ENCODE data around the gene LILRB3. TPM values are rescaled to one million over a fixed set of nuclear protein-coding genes. Genes with fewer than 3 reads are reported as not detected.
"Not testable (repeated sequence)": the region's sequence is repeated elsewhere in the genome, so short reads cannot be mapped to it uniquely, and the experiment has no call there.

The LILRB3 gene
- total RNA-seq, 5 donors from 2014 or later (not counting 1 experiment from before 2014, with no cell fraction given) = 0.72 to 2.8 (median 1.1) TPM

- DNase-seq; H3K27ac ChIP-seq (ENCODE audit: low read length); H3K4me3 ChIP-seq (ENCODE audit: control insufficient read depth in 1 of 2, extremely low read depth in 1 of 2, low read length in 1 of 2); H3K27me3 ChIP-seq (replicated peaks in 1 of 2; ENCODE audit: control insufficient read depth in 2 of 2, extremely low read depth in 1 of 2, insufficient read depth in 2 of 2, low read length in 1 of 2); H3K36me3 ChIP-seq (ENCODE audit: control insufficient read depth in 2 of 2, extremely low read depth in 1 of 2, insufficient read depth in 1 of 2, low read length in 1 of 2); H3K9me3 Mint-ChIP-seq; H3K36me3 Mint-ChIP-seq; CTCF ChIA-PET; H3K9me3 ChIP-seq; H3K27ac Mint-ChIP-seq; ATAC-seq (replicated peaks in 1 of 4); POLR2A ChIA-PET; H3K27me3 Mint-ChIP-seq; H3K4me3 Mint-ChIP-seq: not testable (repeated sequence)
- no CpG with 5 or more reads among the region's 19 CpGs for WGBS (ENCODE audit: insufficient coverage)
- peaks cover 0 to 19% of the 10 kb centered on the region in 2 experiments for H3K4me1 ChIP-seq (ENCODE audit: control insufficient read depth in 1 of 2, extremely low read depth in 1 of 2, insufficient read depth in 2 of 2, low read length in 2 of 2)
- H3K4me1 Mint-ChIP-seq = peaks cover 17 to 23% (median 21%) of the 10 kb centered on the region in 3 donors
These were observed 8.1 kb downstream of the LILRB3 start for GRCh38 chr19:54214734-54215133.

- H3K4me3 ChIP-seq (ENCODE audit: control insufficient read depth in 1 of 2, extremely low read depth in 1 of 2, low read length in 1 of 2); H3K4me3 Mint-ChIP-seq; H3K36me3 Mint-ChIP-seq; H3K27me3 Mint-ChIP-seq; H3K36me3 ChIP-seq (ENCODE audit: control insufficient read depth in 2 of 2, extremely low read depth in 1 of 2, insufficient read depth in 1 of 2, low read length in 1 of 2); CTCF ChIA-PET; H3K27ac Mint-ChIP-seq; H3K27ac ChIP-seq (ENCODE audit: low read length); H3K9me3 Mint-ChIP-seq; ATAC-seq (replicated peaks in 1 of 4); H3K9me3 ChIP-seq; H3K27me3 ChIP-seq (replicated peaks in 1 of 2; ENCODE audit: control insufficient read depth in 2 of 2, extremely low read depth in 1 of 2, insufficient read depth in 2 of 2, low read length in 1 of 2); POLR2A ChIA-PET; DNase-seq: not testable (repeated sequence)
- peaks cover 22 to 27% (median 25%) of the 10 kb centered on the region in 3 donors for H3K4me1 Mint-ChIP-seq
- peaks cover 0 to 24% of the 10 kb centered on the region in 2 experiments for H3K4me1 ChIP-seq (ENCODE audit: control insufficient read depth in 1 of 2, extremely low read depth in 1 of 2, insufficient read depth in 2 of 2, low read length in 2 of 2)
- no CpG with 5 or more reads among the region's 5 CpGs for WGBS (ENCODE audit: insufficient coverage)
These were observed 8.6 kb downstream of the LILRB3 start for GRCh38 chr19:54214217-54214616.

GRCh38 chr19:54211235-54211634, 11.6 kb downstream of the LILRB3 start:
- peak overlapping the region; percentile 64 for H3K27ac ChIP-seq (ENCODE audit: low read length)
- 73% methylated on average over 10 of the region's 12 CpGs for WGBS (ENCODE audit: insufficient coverage)
- Mint-ChIP-seq H3K27me3 (no peaks in the 10 kb centered on the region), H3K4me3 (peak overlapping the region in 2 of 3 donors; percentile 18 to 31), H3K27ac (peak overlapping the region; percentile 53 to 60), H3K9me3 (no peaks in the 10 kb centered on the region), H3K36me3 (peaks cover 21% of the 10 kb centered on the region), H3K4me1 (peaks cover 50 to 55% (median 51%) of the 10 kb centered on the region in 3 donors)
- H3K36me3 ChIP-seq (ENCODE audit: control insufficient read depth in 2 of 2, extremely low read depth in 1 of 2, insufficient read depth in 1 of 2, low read length in 1 of 2) = peaks cover 7 to 19% of the 10 kb centered on the region in 2 donors
- ATAC-seq (replicated peaks in 1 of 4) (peak in 1 of 4 experiments; percentile 6), DNase-seq (no peak)
- ChIA-PET CTCF (interaction anchor here in 1 of 2 donors (0.7 to 1.7 kb wide), 4 partner anchors 21 to 357 kb away, joined by 3 to 12 read pairs (median 6); partner anchors contain the start of genes CNOT3, MBOAT7 and TSEN34), POLR2A (interaction anchor here in 1 of 2 donors (1.0 kb wide), 2 partner anchors 21 to 22 kb away, joined by 4 read pairs; partner anchors contain the start of genes MBOAT7 and TSEN34)
- H3K27me3 ChIP-seq (replicated peaks in 1 of 2; ENCODE audit: control insufficient read depth in 2 of 2, extremely low read depth in 1 of 2, insufficient read depth in 2 of 2, low read length in 1 of 2) = no peaks in the 10 kb centered on the region
- no peak overlapping the region for H3K4me3 ChIP-seq (ENCODE audit: control insufficient read depth in 1 of 2, extremely low read depth in 1 of 2, low read length in 1 of 2)
- no peaks in the 10 kb centered on the region for H3K9me3 ChIP-seq
- peaks cover 0 to 54% of the 10 kb centered on the region in 2 experiments for H3K4me1 ChIP-seq (ENCODE audit: control insufficient read depth in 1 of 2, extremely low read depth in 1 of 2, insufficient read depth in 2 of 2, low read length in 2 of 2)

GRCh38 chr19:54209811-54210494, 12.9 kb downstream of the LILRB3 start:
- H3K4me3 Mint-ChIP-seq = peak overlapping the region in 2 of 3 donors; percentile 18 to 40
- Histone ChIP-seq H3K27me3 (replicated peaks in 1 of 2; ENCODE audit: control insufficient read depth in 2 of 2, extremely low read depth in 1 of 2, insufficient read depth in 2 of 2, low read length in 1 of 2) (no peaks in the 10 kb centered on the region), H3K4me3 (ENCODE audit: control insufficient read depth in 1 of 2, extremely low read depth in 1 of 2, low read length in 1 of 2) (no peak overlapping the region), H3K9me3 (no peaks in the 10 kb centered on the region), H3K4me1 (ENCODE audit: control insufficient read depth in 1 of 2, extremely low read depth in 1 of 2, insufficient read depth in 2 of 2, low read length in 2 of 2) (peaks cover 0 to 64% of the 10 kb centered on the region in 2 experiments), H3K27ac (ENCODE audit: low read length) (peak overlapping the region; percentile 64), H3K36me3 (ENCODE audit: control insufficient read depth in 2 of 2, extremely low read depth in 1 of 2, insufficient read depth in 1 of 2, low read length in 1 of 2) (peaks cover 15 to 31% of the 10 kb centered on the region in 2 donors)
- H3K4me1 Mint-ChIP-seq = peaks cover 61 to 65% (median 62%) of the 10 kb centered on the region in 3 donors
- CTCF ChIA-PET = interaction anchor here in 1 of 2 donors (0.5 to 1.7 kb wide), 2 partner anchors 21 to 1499 kb away, joined by 3 to 12 read pairs; partner anchors contain the start of gene MBOAT7
- peaks cover 31% of the 10 kb centered on the region for H3K36me3 Mint-ChIP-seq
- no peaks in the 10 kb centered on the region for H3K9me3 Mint-ChIP-seq
- 32% methylated on average over 10 of the region's 10 CpGs for WGBS (ENCODE audit: insufficient coverage)
- peak overlapping the region; percentile 68 to 72 for H3K27ac Mint-ChIP-seq
- DNase-seq (peak in 17 of 35 experiments; percentile 8 to 56 (median 32)), ATAC-seq (replicated peaks in 1 of 4) (no peak)
- POLR2A ChIA-PET = interaction anchor here in 1 of 2 donors (0.7 kb wide), 2 partner anchors 20 to 37 kb away, joined by 3 to 6 read pairs; no protein-coding TSS in a partner anchor
- no peaks in the 10 kb centered on the region for H3K27me3 Mint-ChIP-seq

GRCh38 chr19:54209058-54209810, 13.6 kb downstream of the LILRB3 start:
- ATAC-seq (replicated peaks in 1 of 4) = no peak
- ChIA-PET CTCF (interaction anchor here in 1 of 2 donors (0.5 kb wide), 1 partner anchor 1500 kb away, joined by 3 read pairs; no protein-coding TSS in a partner anchor), POLR2A (no interaction called here)
- Histone ChIP-seq H3K27ac (ENCODE audit: low read length) (no peak overlapping the region), H3K4me1 (ENCODE audit: control insufficient read depth in 1 of 2, extremely low read depth in 1 of 2, insufficient read depth in 2 of 2, low read length in 2 of 2) (peaks cover 0 to 70% of the 10 kb centered on the region in 2 experiments), H3K9me3 (no peaks in the 10 kb centered on the region), H3K36me3 (ENCODE audit: control insufficient read depth in 2 of 2, extremely low read depth in 1 of 2, insufficient read depth in 1 of 2, low read length in 1 of 2) (peaks cover 17 to 38% of the 10 kb centered on the region in 2 donors), H3K27me3 (replicated peaks in 1 of 2; ENCODE audit: control insufficient read depth in 2 of 2, extremely low read depth in 1 of 2, insufficient read depth in 2 of 2, low read length in 1 of 2) (no peaks in the 10 kb centered on the region), H3K4me3 (ENCODE audit: control insufficient read depth in 1 of 2, extremely low read depth in 1 of 2, low read length in 1 of 2) (no peak overlapping the region)
- DNase-seq = no peak
- H3K27me3 Mint-ChIP-seq = no peaks in the 10 kb centered on the region
- H3K27ac Mint-ChIP-seq = no peak overlapping the region
- H3K4me1 Mint-ChIP-seq = peaks cover 69 to 73% (median 70%) of the 10 kb centered on the region in 3 donors
- WGBS (ENCODE audit: insufficient coverage) = 82% methylated on average over 21 of the region's 24 CpGs
- peak overlapping the region in 1 of 3 donors; percentile 18 for H3K4me3 Mint-ChIP-seq
- H3K9me3 Mint-ChIP-seq = no peaks in the 10 kb centered on the region
- peaks cover 33% of the 10 kb centered on the region for H3K36me3 Mint-ChIP-seq

- Histone ChIP-seq H3K4me3 (ENCODE audit: control insufficient read depth in 1 of 2, extremely low read depth in 1 of 2, low read length in 1 of 2) (no peak overlapping the region), H3K36me3 (ENCODE audit: control insufficient read depth in 2 of 2, extremely low read depth in 1 of 2, insufficient read depth in 1 of 2, low read length in 1 of 2) (peaks cover 19 to 44% of the 10 kb centered on the region in 2 donors), H3K27me3 (replicated peaks in 1 of 2; ENCODE audit: control insufficient read depth in 2 of 2, extremely low read depth in 1 of 2, insufficient read depth in 2 of 2, low read length in 1 of 2) (no peaks in the 10 kb centered on the region), H3K9me3 (no peaks in the 10 kb centered on the region), H3K27ac (ENCODE audit: low read length) (no peak overlapping the region), H3K4me1 (ENCODE audit: control insufficient read depth in 1 of 2, extremely low read depth in 1 of 2, insufficient read depth in 2 of 2, low read length in 2 of 2) (peaks cover 0 to 75% of the 10 kb centered on the region in 2 experiments)
- ATAC-seq (replicated peaks in 1 of 4) = no peak
- ChIA-PET POLR2A (no interaction called here), CTCF (no interaction called here)
- 100% methylated on average over 2 of the region's 8 CpGs for WGBS (ENCODE audit: insufficient coverage)
- Mint-ChIP-seq H3K9me3 (no peaks in the 10 kb centered on the region), H3K27ac (peak overlapping the region; percentile 17 to 77), H3K4me1 (peaks cover 74 to 78% (median 75%) of the 10 kb centered on the region in 3 donors), H3K36me3 (peaks cover 36% of the 10 kb centered on the region), H3K4me3 (peak overlapping the region in 1 of 3 donors; percentile 66), H3K27me3 (no peaks in the 10 kb centered on the region)
- no peak for DNase-seq
These were observed 14.1 kb downstream of the LILRB3 start for GRCh38 chr19:54208784-54209057.

Data from T-cell (primary cell).